Right lung (tissue), 10 donors: ENCODE results near the gene MUS81. TPM values are rescaled to one million over a fixed set of nuclear protein-coding genes. Genes with fewer than 3 reads are reported as not detected.
"Not testable (repeated sequence)": the region's sequence is repeated elsewhere in the genome, so short reads cannot be mapped to it uniquely, and the experiment has no call there.

Source experiments
- DNase-seq, 2 donors: peaks; one replicate each; pipeline ENCODE4 v3.0.0-alpha.2; 2013
- long read RNA-seq, 8 donors: transcript quantifications; one replicate each; lab custom pipeline, GENCODE V29; 2026
- polyA plus RNA-seq, 5 donors: library from polyadenylated mRNA; unstranded; fragments of 120-200 nt; gene quantifications; one replicate each; pipeline versions ENCODE4 v1.2.1 to v1.2.3, GENCODE V29; 2013; ENCODE audit warnings: inconsistent platforms in 1 of 5, low replicate concordance in 1 of 5; ENCODE audit not compliant: insufficient read length in 5 of 5, insufficient read depth in 1 of 5

Gene MUS81, protein sequence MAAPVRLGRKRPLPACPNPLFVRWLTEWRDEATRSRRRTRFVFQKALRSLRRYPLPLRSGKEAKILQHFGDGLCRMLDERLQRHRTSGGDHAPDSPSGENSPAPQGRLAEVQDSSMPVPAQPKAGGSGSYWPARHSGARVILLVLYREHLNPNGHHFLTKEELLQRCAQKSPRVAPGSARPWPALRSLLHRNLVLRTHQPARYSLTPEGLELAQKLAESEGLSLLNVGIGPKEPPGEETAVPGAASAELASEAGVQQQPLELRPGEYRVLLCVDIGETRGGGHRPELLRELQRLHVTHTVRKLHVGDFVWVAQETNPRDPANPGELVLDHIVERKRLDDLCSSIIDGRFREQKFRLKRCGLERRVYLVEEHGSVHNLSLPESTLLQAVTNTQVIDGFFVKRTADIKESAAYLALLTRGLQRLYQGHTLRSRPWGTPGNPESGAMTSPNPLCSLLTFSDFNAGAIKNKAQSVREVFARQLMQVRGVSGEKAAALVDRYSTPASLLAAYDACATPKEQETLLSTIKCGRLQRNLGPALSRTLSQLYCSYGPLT
- 10 to 100 TPM; 37.0 to 57.3 (median 48.7) TPM for polyA plus RNA-seq
- long read RNA-seq, donor 1, partial matches to known transcripts: 0 of 3 reads
- long read RNA-seq, donor 1, other reads (novel, unspliced or antisense): 0 of 3 reads
- long read RNA-seq, donor 2, transcript MUS81-201 (16 exons, 2,392 nt): major isoform, 5 of 109 reads
- long read RNA-seq, donor 2, partial matches to known transcripts: 52 of 109 reads
- long read RNA-seq, donor 2, other reads (novel, unspliced or antisense): 52 of 109 reads
- long read RNA-seq, donor 3, partial matches to known transcripts: 89 of 139 reads
- long read RNA-seq, donor 3, other reads (novel, unspliced or antisense): 44 of 139 reads
- long read RNA-seq, donor 4: 0 reads
- long read RNA-seq, donor 5, partial matches to known transcripts: 0 of 3 reads
- long read RNA-seq, donor 5, other reads (novel, unspliced or antisense): 0 of 3 reads
- long read RNA-seq, donor 6, partial matches to known transcripts: 164 of 195 reads
- long read RNA-seq, donor 6, other reads (novel, unspliced or antisense): 29 of 195 reads
- long read RNA-seq, donor 7, transcript MUS81-201 (16 exons, 2,392 nt): major isoform, 5 of 359 reads
- long read RNA-seq, donor 7, partial matches to known transcripts: 176 of 359 reads
- long read RNA-seq, donor 7, other reads (novel, unspliced or antisense): 177 of 359 reads
- long read RNA-seq, donor 8, partial matches to known transcripts: 0 of 1 reads
- long read RNA-seq, donor 8, other reads (novel, unspliced or antisense): 0 of 1 reads

GRCh38 chr11:65860278-65861164, at the start of gene MUS81:
MUS81 (plus strand) TSS chr11:65860433; CDS start chr11:65860754, 321 bp downstream.
- DNase-seq: peak; percentile 92 to 95

GRCh38 chr11:65811764-65812475, 48.3 kb upstream of the MUS81 start:
- no peak for DNase-seq

GRCh38 chr11:65814131-65814985, 45.9 kb upstream of the MUS81 start:
- no peak for DNase-seq

GRCh38 chr11:65814986-65815565, 45.2 kb upstream of the MUS81 start:
- no peak for DNase-seq

DNA sequence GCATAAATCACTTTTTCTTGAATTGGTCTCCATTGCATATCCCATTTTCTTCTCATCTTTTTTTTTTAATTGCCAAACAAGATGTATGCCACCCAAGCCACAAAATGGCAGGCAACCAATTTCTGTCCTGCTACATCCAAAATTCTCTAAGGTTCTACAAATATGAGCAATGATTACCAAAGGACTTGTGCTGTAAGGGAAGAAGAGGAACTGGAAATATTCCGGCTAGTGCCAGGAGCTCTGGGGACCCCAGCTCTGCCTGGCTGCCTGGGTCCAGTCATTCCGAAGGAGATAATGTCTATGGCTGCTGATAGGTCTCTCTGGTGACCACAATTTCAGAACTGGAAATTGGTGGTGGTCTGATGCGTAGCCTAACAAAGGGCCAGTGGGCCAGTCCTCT, 43.5 kb upstream of the MUS81 start:
- no peak for DNase-seq

GRCh38 chr11:65817312-65817834, 42.9 kb upstream of the MUS81 start:
- peak in 1 of 2 donors; percentile 55 for DNase-seq

GRCh38 chr11:65817835-65818680, 42.2 kb upstream of the MUS81 start:
- DNase-seq: peak; percentile 81 to 90

- DNase-seq: no peak
Measured at GRCh38 chr11:65821107-65821506, 39.1 kb upstream of the MUS81 start.

- peak; percentile 25 to 29 for DNase-seq
Measured at GRCh38 chr11:65822776-65823528, 37.3 kb upstream of the MUS81 start.

DNA sequence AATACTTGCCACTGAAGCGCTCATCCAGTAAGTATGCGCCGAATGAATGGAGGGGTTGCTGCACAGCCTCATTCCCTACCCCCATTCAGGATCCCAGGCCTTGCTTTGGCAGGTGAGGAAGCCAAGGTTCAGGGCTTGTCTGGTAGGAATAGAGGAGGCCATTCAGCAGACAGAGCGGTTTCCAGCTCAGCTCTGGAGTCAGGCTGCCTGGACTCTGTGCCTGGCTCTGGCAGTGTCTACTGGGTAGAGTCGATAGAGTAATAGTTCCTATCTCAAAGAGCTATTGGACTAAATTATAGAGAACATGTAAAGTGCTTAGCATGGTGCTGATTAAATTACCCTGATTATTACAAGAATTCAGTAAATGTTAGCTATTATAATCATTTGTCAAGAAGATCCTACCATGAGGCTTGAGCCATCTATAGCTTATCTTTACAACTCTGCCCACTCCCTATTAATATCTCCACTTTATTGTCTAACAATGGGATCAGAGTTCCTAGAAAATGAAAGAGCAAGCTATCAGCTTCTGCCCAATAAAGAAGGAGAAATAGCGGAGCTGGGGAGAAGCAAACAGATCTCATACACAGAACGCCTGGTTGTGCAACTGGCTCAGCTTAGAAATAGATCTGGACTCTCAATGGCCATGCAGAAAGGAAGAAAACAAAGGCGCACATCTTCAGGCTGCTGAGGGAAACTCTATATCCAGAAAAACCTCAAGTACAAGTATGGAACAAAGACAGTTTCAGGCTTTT, 33.1 kb upstream of the MUS81 start:
- no peak for DNase-seq

GRCh38 chr11:65829459-65829858, 30.8 kb upstream of the MUS81 start:
- DNase-seq: no peak

DNA sequence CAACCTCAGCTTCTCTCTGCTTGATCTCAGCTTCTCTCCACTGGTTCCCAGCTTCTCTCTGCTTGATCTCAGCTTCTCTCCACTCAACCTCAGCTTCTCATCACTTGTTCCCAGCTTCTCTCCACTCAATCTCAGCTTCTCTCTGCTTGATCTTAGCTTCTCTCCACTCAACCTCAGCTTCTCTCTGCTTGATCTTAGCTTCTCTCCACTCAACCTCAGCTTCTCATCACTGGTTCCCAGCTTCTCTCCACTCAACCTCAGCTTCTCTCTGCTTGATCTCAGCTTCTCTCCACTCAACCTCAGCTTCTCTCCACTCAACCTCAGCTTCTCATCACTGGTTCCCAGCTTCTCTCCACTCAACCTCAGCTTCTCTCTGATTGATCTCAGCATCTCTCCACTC, 28.0 kb upstream of the MUS81 start:
- not testable (repeated sequence) for DNase-seq

- peak; percentile 93 to 94 for DNase-seq
Measured at GRCh38 chr11:65833297-65834030, 26.8 kb upstream of the MUS81 start, which contains the start of gene SNX32. SNX32 (plus strand) TSS chr11:65833963; CDS start chr11:65834066, 103 bp downstream.

DNA sequence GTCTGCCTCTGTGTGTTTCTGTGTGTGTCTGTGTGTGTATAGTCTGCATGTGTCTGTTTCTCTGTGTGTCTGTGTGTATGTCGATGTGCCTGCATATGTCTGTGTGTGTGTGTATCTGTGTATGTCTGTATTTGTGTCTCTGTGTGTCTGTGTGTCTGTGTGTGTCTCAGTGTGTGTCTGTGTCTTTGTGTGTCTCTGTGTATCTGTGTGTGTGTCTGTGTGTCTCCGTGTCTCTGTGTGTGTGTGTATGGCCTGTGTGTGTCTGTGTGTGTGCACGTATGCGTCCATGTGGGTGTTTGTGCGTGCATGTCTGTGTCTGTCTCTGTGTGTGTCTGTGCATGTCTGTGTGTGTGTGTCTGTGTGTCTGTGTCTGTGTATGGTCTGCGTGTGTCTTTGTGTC, 26.0 kb upstream of the MUS81 start:
- DNase-seq: no peak

DNA sequence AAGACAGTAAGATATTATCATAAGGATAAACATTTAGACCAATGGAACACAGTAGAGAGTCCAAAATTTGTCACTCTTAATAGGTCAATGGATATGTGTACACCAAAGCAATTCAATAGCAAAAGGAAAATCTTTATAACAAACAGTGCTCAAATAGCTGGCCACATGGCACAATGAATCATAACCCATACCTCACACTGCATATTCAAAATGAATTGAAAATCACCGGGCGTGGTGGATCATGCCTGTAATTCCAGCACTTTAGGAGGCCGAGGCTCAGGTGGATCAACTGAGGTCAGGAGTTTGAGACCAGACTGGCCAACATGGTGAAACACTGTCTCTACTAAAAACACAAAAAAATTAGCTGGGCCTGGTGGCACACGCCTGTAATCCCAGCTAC, 18.1 kb upstream of the MUS81 start:
- DNase-seq: no peak
